ENCODE measurements around the gene RASD1. TPM values are rescaled to one million over a fixed set of nuclear protein-coding genes. Genes with fewer than 3 reads are reported as not detected.

Gene RASD1
- polyA plus RNA-seq, 1 of the 3 experiments (the other 2 are of a cell fraction), result 0.43 TPM

- ChIA-PET POLR2A (interaction anchor here (1.6 kb wide), 1 partner anchor 44 kb away, joined by 5 read pairs; the partner anchor contains the start of gene RASD1), CTCF (interaction anchor here (1.7 to 2.6 kb wide), 3 partner anchors 28 to 44 kb away, joined by 8 to 15 read pairs (median 15); partner anchors contain the start of gene RASD1)
- DNase-seq, result peak; percentile 55
- Histone ChIP-seq H3K9me3 (no peaks in the 10 kb centered on the region), H4K20me1 (ENCODE audit: insufficient read depth) (no peaks in the 10 kb centered on the region), H3K4me3 (ENCODE audit: low read depth in 2 of 2, low read length in 1 of 2) (no peak overlapping the region), H3F3A (replicated peaks; ENCODE audit: insufficient read depth) (no peaks in the 10 kb centered on the region), H2AFZ (ENCODE audit: low read depth) (no peak overlapping the region), H3K9me2 (no peaks in the 10 kb centered on the region), H3K9ac (no peak overlapping the region), H3K4me1 (ENCODE audit: control insufficient read depth in 1 of 2, insufficient read depth in 2 of 2, low read depth in 1 of 2, low read length in 1 of 2) (peaks cover 0 to 74% of the 10 kb centered on the region in 2 experiments; a peak in 2 of 4 replicates), H3K27me3 (ENCODE audit: insufficient read depth) (no peaks in the 10 kb centered on the region), H3K27ac (ENCODE audit: low read depth in 2 of 2, low read length in 1 of 2) (peak overlapping the region in 1 of 2 experiments; percentile 86; a peak in 1 of 4 replicates), H3K36me3 (replicated peaks in 1 of 2; ENCODE audit: control insufficient read depth in 1 of 2, insufficient read depth in 2 of 2, low read length in 1 of 2) (no peaks in the 10 kb centered on the region), H3K4me2 (no peak overlapping the region), H3K79me2 (ENCODE audit: insufficient read depth) (no peaks in the 10 kb centered on the region)
- WGBS (ENCODE audit: low lambda C conversion rate), result 87% methylated on average over 14 of the region's 15 CpGs
- TF ChIP-seq, protein P1, sequence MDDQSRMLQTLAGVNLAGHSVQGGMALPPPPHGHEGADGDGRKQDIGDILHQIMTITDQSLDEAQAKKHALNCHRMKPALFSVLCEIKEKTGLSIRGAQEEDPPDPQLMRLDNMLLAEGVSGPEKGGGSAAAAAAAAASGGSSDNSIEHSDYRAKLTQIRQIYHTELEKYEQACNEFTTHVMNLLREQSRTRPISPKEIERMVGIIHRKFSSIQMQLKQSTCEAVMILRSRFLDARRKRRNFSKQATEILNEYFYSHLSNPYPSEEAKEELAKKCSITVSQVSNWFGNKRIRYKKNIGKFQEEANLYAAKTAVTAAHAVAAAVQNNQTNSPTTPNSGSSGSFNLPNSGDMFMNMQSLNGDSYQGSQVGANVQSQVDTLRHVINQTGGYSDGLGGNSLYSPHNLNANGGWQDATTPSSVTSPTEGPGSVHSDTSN (IDR thresholded peaks at IDR 0.05), result no peak
- peak; percentile 80 for TF ChIP-seq REST (IDR thresholded peaks at IDR 0.05; ENCODE audit: low read depth, low read length)
Measured at GRCh38 chr17:17540278-17540906, 44.2 kb upstream of the RASD1 start.

DNA sequence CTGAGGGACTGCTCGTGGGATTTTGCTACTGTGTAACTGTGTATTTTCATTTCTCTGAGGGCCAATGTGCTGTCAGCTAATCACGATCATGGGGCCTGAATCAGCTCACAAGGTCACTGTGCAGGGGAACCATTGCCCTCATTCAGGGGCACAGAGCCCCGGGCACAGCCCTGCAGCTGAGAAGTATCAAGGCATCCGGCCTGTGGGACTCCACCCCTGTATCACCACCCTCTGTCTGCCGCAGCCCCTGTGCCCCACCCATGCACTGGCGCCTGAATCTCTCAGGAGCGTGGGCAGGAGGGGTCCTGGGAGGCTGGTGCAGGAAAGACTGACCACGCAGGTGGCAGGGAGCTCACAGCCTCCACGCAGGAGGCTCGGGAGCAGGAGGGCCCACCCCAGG is 43.4 kb upstream of the RASD1 start:
- CTCF ChIA-PET, result interaction anchor here (0.9 to 2.6 kb wide), 3 partner anchors 29 to 103 kb away, joined by 3 to 15 read pairs (median 15); partner anchors contain the start of gene RASD1
- H3K9me2 ChIP-seq, result no peaks in the 10 kb centered on the region
- DNase-seq, result no peak
- H3K9me3 ChIP-seq, result no peaks in the 10 kb centered on the region
- no peaks in the 10 kb centered on the region for H4K20me1 ChIP-seq (ENCODE audit: insufficient read depth)
- H3K36me3 ChIP-seq (replicated peaks in 1 of 2; ENCODE audit: control insufficient read depth in 1 of 2, insufficient read depth in 2 of 2, low read length in 1 of 2), result no peaks in the 10 kb centered on the region
- no peaks in the 10 kb centered on the region for H3K79me2 ChIP-seq (ENCODE audit: insufficient read depth)
- WGBS (ENCODE audit: low lambda C conversion rate), result 96% methylated on average over 10 of the region's 10 CpGs
- POLR2A ChIA-PET, result no interaction called here
- H3K4me3 ChIP-seq (ENCODE audit: low read depth in 2 of 2, low read length in 1 of 2), result no peak overlapping the region
- H3K27me3 ChIP-seq (ENCODE audit: insufficient read depth), result no peaks in the 10 kb centered on the region
- no peaks in the 10 kb centered on the region for H3F3A ChIP-seq (replicated peaks; ENCODE audit: insufficient read depth)
- peaks cover 0 to 66% of the 10 kb centered on the region in 2 experiments; a peak in 1 of 4 replicates for H3K4me1 ChIP-seq (ENCODE audit: control insufficient read depth in 1 of 2, insufficient read depth in 2 of 2, low read depth in 1 of 2, low read length in 1 of 2)
- H2AFZ ChIP-seq (ENCODE audit: low read depth), result no peak overlapping the region
- no peak overlapping the region for H3K4me2 ChIP-seq
- H3K27ac ChIP-seq (ENCODE audit: low read depth in 2 of 2, low read length in 1 of 2), result no peak overlapping the region; a peak in 1 of 4 replicates
- H3K9ac ChIP-seq, result no peak overlapping the region
- no peak for TF ChIP-seq NFIC (IDR thresholded peaks at IDR 0.05; ENCODE audit: borderline replicate concordance)

All from SK-N-SH (cell line).